ENCODE results near the gene P2RY12.

The P2RY12 gene

DNA sequence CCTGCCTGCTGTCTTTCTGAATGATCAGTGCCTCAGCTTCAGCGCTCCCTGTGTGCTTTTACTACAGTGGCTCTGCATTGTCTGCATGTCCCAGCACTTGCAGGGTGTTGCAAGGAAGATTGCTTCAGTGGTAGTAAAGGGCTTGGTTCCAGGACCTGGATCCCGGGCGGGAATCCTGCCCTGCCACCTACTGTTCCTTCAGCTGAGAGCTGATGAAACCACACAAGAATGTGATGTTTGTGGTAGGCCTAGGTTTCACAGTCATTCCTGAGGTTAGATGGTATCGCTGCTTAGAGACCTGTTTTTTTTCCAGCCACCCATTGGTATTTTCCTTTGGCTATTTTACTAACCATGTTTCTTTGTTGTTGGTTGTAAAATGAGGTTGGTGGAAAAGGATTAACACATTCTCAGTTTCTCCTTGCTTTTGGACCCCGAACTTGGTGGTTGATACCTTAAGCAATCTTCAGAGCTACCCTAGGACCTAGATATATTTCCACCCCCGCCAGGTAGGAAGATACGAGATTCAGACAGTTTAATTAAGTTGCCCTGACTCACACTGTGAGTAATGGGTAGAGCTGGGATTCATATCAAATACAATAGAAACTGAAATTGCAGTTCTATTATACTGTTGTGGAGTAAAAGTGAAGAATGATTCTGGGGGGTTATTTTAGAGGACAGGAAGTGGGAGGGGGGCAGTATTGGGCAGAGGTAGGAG lies 79.3 kb downstream of the P2RY12 start:
- no peak overlapping the region for H3K27ac ChIP-seq
- no peak for TF ChIP-seq ZFX (IDR thresholded peaks at IDR 0.05; ENCODE audit: borderline replicate concordance)

- H3K27ac ChIP-seq: no peak overlapping the region
- TF ChIP-seq ZFX (IDR thresholded peaks at IDR 0.05; ENCODE audit: borderline replicate concordance): no peak
- TF ChIP-seq, protein P1, sequence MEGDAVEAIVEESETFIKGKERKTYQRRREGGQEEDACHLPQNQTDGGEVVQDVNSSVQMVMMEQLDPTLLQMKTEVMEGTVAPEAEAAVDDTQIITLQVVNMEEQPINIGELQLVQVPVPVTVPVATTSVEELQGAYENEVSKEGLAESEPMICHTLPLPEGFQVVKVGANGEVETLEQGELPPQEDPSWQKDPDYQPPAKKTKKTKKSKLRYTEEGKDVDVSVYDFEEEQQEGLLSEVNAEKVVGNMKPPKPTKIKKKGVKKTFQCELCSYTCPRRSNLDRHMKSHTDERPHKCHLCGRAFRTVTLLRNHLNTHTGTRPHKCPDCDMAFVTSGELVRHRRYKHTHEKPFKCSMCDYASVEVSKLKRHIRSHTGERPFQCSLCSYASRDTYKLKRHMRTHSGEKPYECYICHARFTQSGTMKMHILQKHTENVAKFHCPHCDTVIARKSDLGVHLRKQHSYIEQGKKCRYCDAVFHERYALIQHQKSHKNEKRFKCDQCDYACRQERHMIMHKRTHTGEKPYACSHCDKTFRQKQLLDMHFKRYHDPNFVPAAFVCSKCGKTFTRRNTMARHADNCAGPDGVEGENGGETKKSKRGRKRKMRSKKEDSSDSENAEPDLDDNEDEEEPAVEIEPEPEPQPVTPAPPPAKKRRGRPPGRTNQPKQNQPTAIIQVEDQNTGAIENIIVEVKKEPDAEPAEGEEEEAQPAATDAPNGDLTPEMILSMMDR (IDR thresholded peaks at IDR 0.05): no peak
Measured at GRCh38 chr3:151303751-151304150, 80.8 kb downstream of the P2RY12 start.

DNA sequence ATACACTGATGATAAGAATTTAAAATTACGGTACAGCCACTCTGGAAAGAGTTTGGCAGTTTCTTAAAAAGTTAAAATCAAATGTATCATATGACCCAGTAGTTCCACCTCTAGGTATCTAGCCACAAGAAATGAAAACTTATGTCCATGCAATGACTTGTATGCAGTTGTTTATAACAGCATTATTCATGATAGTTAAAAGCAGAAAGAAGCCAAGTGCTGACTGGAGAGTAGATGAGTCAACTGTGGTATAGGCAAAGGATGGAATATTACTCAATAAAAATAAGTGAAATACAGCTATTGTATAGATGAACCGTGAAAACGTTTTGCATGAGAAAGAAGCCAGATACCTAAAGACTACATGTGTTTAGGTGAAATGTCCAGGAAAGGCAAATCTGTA lies 82.8 kb downstream of the P2RY12 start:
- H3K27ac ChIP-seq: no peak overlapping the region
- TF ChIP-seq ZFX (IDR thresholded peaks at IDR 0.05; ENCODE audit: borderline replicate concordance): no peak
- TF ChIP-seq, protein P1 (IDR thresholded peaks at IDR 0.05): no peak

DNA sequence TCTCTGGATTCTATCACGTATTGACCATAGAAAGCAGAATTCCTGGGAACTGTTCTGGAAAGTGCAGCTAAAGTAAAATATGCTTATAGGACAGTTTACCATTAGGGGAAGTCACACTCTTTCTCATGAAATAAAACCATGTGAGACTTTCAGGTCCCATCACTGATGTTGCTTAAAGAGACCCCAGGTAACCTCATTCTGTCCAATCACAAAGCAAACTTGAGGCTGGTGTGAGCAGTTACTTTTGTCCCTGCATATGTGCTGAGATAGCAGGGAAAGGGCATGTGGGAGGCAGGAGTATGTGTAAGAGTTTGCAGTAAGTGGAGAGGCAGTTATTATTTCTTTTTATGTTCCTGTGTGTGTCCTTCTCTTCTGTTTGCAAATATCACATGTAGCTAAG lies 84.0 kb downstream of the P2RY12 start:
- TF ChIP-seq, protein P1 (IDR thresholded peaks at IDR 0.05): no peak
- TF ChIP-seq ZFX (IDR thresholded peaks at IDR 0.05; ENCODE audit: borderline replicate concordance): no peak
- H3K27ac ChIP-seq: no peak overlapping the region

GRCh38 chr3:151299006-151299405 lies 85.5 kb downstream of the P2RY12 start:
- TF ChIP-seq ZFX (IDR thresholded peaks at IDR 0.05; ENCODE audit: borderline replicate concordance): no peak
- TF ChIP-seq, protein P1 (IDR thresholded peaks at IDR 0.05): no peak
- H3K27ac ChIP-seq: no peak overlapping the region

DNA sequence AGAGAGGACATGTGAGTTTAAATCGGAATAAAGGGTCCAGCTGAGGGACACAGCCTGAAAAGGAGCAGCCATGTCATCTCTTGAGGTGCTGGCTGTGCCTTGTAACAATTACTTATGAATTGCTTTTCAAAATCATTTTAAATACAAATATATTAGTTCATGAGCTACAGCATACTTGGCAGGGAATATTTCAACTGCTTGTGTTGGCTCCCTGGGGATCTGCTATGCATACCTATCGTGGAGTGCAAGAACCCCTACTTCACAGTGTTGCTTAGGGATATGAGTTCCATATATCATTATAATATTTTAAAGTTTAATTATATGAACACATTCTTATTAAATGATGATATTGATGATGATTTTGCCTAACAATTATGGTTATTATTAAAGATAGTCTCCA lies 87.1 kb downstream of the P2RY12 start:
- TF ChIP-seq ZFX (IDR thresholded peaks at IDR 0.05; ENCODE audit: borderline replicate concordance): no peak
- TF ChIP-seq, protein P1 (IDR thresholded peaks at IDR 0.05): no peak
- no peak overlapping the region for H3K27ac ChIP-seq

GRCh38 chr3:151296226-151296625 lies 88.3 kb downstream of the P2RY12 start:
- H3K27ac ChIP-seq: no peak overlapping the region
- TF ChIP-seq ZFX (IDR thresholded peaks at IDR 0.05; ENCODE audit: borderline replicate concordance): no peak
- TF ChIP-seq, protein P1 (IDR thresholded peaks at IDR 0.05): no peak

DNA sequence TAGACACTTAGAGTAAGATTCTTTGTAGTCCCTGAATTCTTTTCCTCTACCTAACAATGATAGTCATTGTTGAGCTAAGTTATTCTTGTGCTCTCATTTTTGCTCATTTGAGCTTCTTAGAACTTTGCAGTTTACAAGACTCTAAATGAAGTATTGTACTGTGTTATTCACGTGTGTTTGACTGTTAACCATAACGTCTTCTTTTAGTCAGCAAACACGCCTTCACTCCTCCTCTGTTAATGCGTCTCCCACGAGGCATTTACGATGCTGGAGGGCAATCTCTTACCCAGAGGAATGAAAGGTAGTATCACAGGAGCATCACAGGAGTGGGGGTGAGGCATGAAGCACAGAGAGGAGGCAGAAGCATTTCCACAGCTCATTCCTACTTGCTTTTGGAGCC lies 91.4 kb downstream of the P2RY12 start:
- TF ChIP-seq ZFX (IDR thresholded peaks at IDR 0.05; ENCODE audit: borderline replicate concordance): no peak
- TF ChIP-seq, protein P1 (IDR thresholded peaks at IDR 0.05): no peak
- H3K27ac ChIP-seq: no peak overlapping the region
